H1 (cell line): ENCODE results near the gene ADCY1. TPM values are rescaled to one million over a fixed set of nuclear protein-coding genes. Genes with fewer than 3 reads are reported as not detected.

Source experiments
- CTCF ChIA-PET: fragments of 300-600 bp; sonication (Branson Sonifier 250); formaldehyde crosslinking; loops from one replicate; lab custom pipeline; 2021; ENCODE audit not compliant: partially characterized antibody; lab: Charles Lee
- POLR2A ChIA-PET: fragments of 300-600 bp; sonication (Branson Sonifier 250); formaldehyde crosslinking; loops from one replicate; lab custom pipeline; 2021; ENCODE audit warnings: inconsistent platforms; ENCODE audit not compliant: partially characterized antibody; lab: Charles Lee
- DNase-seq, 2 experiments: peaks; one replicate each; pipeline versions ENCODE4 v3.0.0 to v3.0.0-alpha.2; 2010 to 2022; ENCODE audit warnings: low spot score in 2 of 2, low read depth in 1 of 2, mixed read lengths in 1 of 2
- FAIRE-seq: peaks from 2 replicates; lab custom pipeline; 2011; peaks lifted over from hg19 to GRCh38; lab: Jason Lieb, UNC
- H2AFZ ChIP-seq: 2 replicates; pipeline ENCODE4 v1.8.1; 2012; ENCODE audit warnings: low read length, inconsistent platforms
- H2AK5ac ChIP-seq: 2 replicates; pipeline ENCODE4 v1.6.1; 2013; ENCODE audit warnings: low read depth, low read length
- H2BK120ac ChIP-seq: replicated peaks from 2 replicates; pipeline ENCODE3; 2013; ENCODE audit warnings: low read depth, low read length, inconsistent platforms
- H2BK12ac ChIP-seq: 2 replicates; pipeline ENCODE4 v1.6.1; 2013; ENCODE audit warnings: low read depth, low read length
- H2BK15ac ChIP-seq: 2 replicates; pipeline ENCODE4 v1.6.1; 2013; ENCODE audit warnings: low read length
- H2BK20ac ChIP-seq: 2 replicates; pipeline ENCODE4 v1.6.1; 2013; ENCODE audit warnings: low read length
- H2BK5ac ChIP-seq: 2 replicates; pipeline ENCODE4 v1.6.1; 2013; ENCODE audit warnings: low read depth, low read length
- H3K14ac ChIP-seq: 2 replicates; pipeline ENCODE4 v1.6.1; 2013; ENCODE audit warnings: inconsistent platforms; ENCODE audit not compliant: insufficient read length
- H3K18ac ChIP-seq: 2 replicates; pipeline ENCODE4 v1.6.1; 2013; ENCODE audit warnings: low read length; ENCODE audit errors: extremely low read depth
- H3K23ac ChIP-seq: 2 replicates; pipeline ENCODE4 v1.6.1; 2013; ENCODE audit warnings: inconsistent platforms; ENCODE audit not compliant: insufficient read length
- H3K23me2 ChIP-seq: 2 replicates; pipeline ENCODE4 v1.6.1; 2013; ENCODE audit warnings: low read depth, low read length
- H3K27ac ChIP-seq: 2 replicates; pipeline ENCODE4 v1.6.1; 2011; ENCODE audit warnings: low read depth, low read length, inconsistent platforms
- H3K27me3 ChIP-seq, 4 experiments: replicated peaks in 1 of 4; 1 replicate in 1 of 4; 2 replicates in 3 of 4; pipeline versions ENCODE4 v1.6.1 to v1.8.1; 2011 to 2013; ENCODE audit warnings: low read length in 3 of 4, mild to moderate bottlenecking in 3 of 4, inconsistent platforms in 2 of 4, mixed read lengths in 2 of 4, moderate library complexity in 1 of 4; ENCODE audit not compliant: control insufficient read depth in 3 of 4, insufficient read depth in 3 of 4; ENCODE audit errors: extremely low read depth in 1 of 4
- H3K36me3 ChIP-seq, 4 experiments: 2 replicates each; pipeline versions ENCODE4 v1.6.1 to v1.8.1; 2011 to 2013; ENCODE audit warnings: mild to moderate bottlenecking in 4 of 4, low read length in 3 of 4, moderate library complexity in 2 of 4, control low read depth in 1 of 4, inconsistent platforms in 1 of 4; ENCODE audit not compliant: insufficient read depth in 4 of 4, control insufficient read depth in 2 of 4
- H3K4ac ChIP-seq: replicated peaks from 2 replicates; pipeline ENCODE3; 2013; ENCODE audit warnings: low read length, low read depth, mixed read lengths, inconsistent platforms; ENCODE audit not compliant: insufficient read length
- H3K4me1 ChIP-seq, 4 experiments: replicated peaks in 1 of 4; 1 replicate in 1 of 4; 2 replicates in 3 of 4; pipeline versions ENCODE4 v1.6.1 to v1.8.1; 2011 to 2013; ENCODE audit warnings: low read length in 3 of 4, inconsistent platforms in 2 of 4, mixed read lengths in 1 of 4; ENCODE audit not compliant: insufficient read depth in 4 of 4, control insufficient read depth in 3 of 4
- H3K4me2 ChIP-seq, 2 experiments: 2 replicates each; pipeline versions ENCODE4 v1.6.1 to v1.8.1; 2011 to 2013; ENCODE audit warnings: low read depth in 2 of 2, low read length in 2 of 2, control low read depth in 1 of 2, inconsistent platforms in 1 of 2, mild to moderate bottlenecking in 1 of 2; ENCODE audit not compliant: insufficient read depth in 1 of 2
- H3K4me3 ChIP-seq, 4 experiments: fragments of 200-600, 300-600 bp in 1 of 4; sonication (generic), shearing (Covaris generic), sonication (Bioruptor Twin) in 1 of 4; 2 replicates each; pipeline versions ENCODE4 v1.5.1 to v1.8.1; 2011 to 2016; ENCODE audit warnings: low read length in 4 of 4, low read depth in 3 of 4, control low read depth in 2 of 4, inconsistent platforms in 2 of 4, mild to moderate bottlenecking in 2 of 4, mixed read lengths in 1 of 4, moderate library complexity in 1 of 4; ENCODE audit not compliant: insufficient read depth in 2 of 4; ENCODE audit errors: extremely low read depth in 1 of 4
- H3K56ac ChIP-seq: replicated peaks from 2 replicates; pipeline ENCODE3; 2013; ENCODE audit warnings: low read depth, mild to moderate bottlenecking, mixed read lengths, low read length, inconsistent platforms; ENCODE audit not compliant: insufficient read length
- H3K79me1 ChIP-seq: 2 replicates; pipeline ENCODE4 v1.6.1; 2013; ENCODE audit warnings: low read depth, low read length, control low read depth
- H3K79me2 ChIP-seq, 2 experiments: 2 replicates each; pipeline versions ENCODE4 v1.6.1 to v1.8.1; 2012 to 2013; ENCODE audit warnings: low read length in 2 of 2, mild to moderate bottlenecking in 2 of 2, inconsistent platforms in 1 of 2; ENCODE audit not compliant: insufficient read depth in 2 of 2, control insufficient read depth in 1 of 2
- H3K9ac ChIP-seq, 4 experiments: replicated peaks in 1 of 4; 1 replicate in 1 of 4; 2 replicates in 3 of 4; pipeline versions ENCODE4 v1.6.1 to v1.8.1; 2011 to 2013; ENCODE audit warnings: low read depth in 3 of 4, low read length in 3 of 4, control low read depth in 2 of 4, mild to moderate bottlenecking in 2 of 4, moderate library complexity in 2 of 4, inconsistent platforms in 1 of 4; ENCODE audit errors: extremely low read depth in 1 of 4
- H3K9me3 ChIP-seq, 2 experiments: 2 replicates each; pipeline versions ENCODE4 v1.6.1 to v1.8.1; 2012 to 2013; ENCODE audit warnings: mild to moderate bottlenecking in 2 of 2, moderate library complexity in 2 of 2, control low read depth in 1 of 2, inconsistent platforms in 1 of 2, low read depth in 1 of 2, low read length in 1 of 2, mixed read lengths in 1 of 2; ENCODE audit not compliant: insufficient read depth in 2 of 2
- H4K20me1 ChIP-seq, 2 experiments: replicated peaks in 1 of 2; 2 replicates each; pipeline versions ENCODE3 to v1.8.1; 2011 to 2013; ENCODE audit warnings: inconsistent platforms in 2 of 2, low read length in 2 of 2, mild to moderate bottlenecking in 1 of 2; ENCODE audit not compliant: insufficient read depth in 2 of 2, control insufficient read depth in 1 of 2
- H4K5ac ChIP-seq: 2 replicates; pipeline ENCODE4 v1.6.1; 2013; ENCODE audit warnings: low read length, low read depth, mixed read lengths, inconsistent platforms; ENCODE audit not compliant: insufficient read length
- H4K8ac ChIP-seq: 2 replicates; pipeline ENCODE4 v1.8.0; 2013; ENCODE audit warnings: mild to moderate bottlenecking, moderate library complexity, low read length, inconsistent platforms; ENCODE audit not compliant: insufficient read depth; ENCODE audit errors: extremely low read depth
- H4K91ac ChIP-seq: replicated peaks from 2 replicates; pipeline ENCODE3; 2013; ENCODE audit warnings: low read length, mixed read lengths, inconsistent platforms; ENCODE audit not compliant: insufficient read length
- E2F6 ChIP-seq: IDR thresholded peaks from 2 replicates; pipeline ENCODE4 v1.6.1; 2012; ENCODE audit warnings: inconsistent platforms
- EGR1 ChIP-seq: IDR thresholded peaks from 2 replicates; pipeline ENCODE4 v1.6.1; 2011; ENCODE audit warnings: low read depth, low read length, borderline replicate concordance
- EP300 ChIP-seq, 2 experiments: IDR thresholded peaks; 1 replicate in 1 of 2; 2 replicates in 1 of 2; pipeline ENCODE4 v1.6.1; 2011 to 2012; ENCODE audit warnings: low read depth in 2 of 2, low read length in 2 of 2, mild to moderate bottlenecking in 2 of 2, borderline replicate concordance in 1 of 2, inconsistent platforms in 1 of 2, moderate library complexity in 1 of 2
- KDM4A ChIP-seq: IDR thresholded peaks from one replicate; pipeline ENCODE4 v1.7.1; 2012; ENCODE audit warnings: low read depth, mild to moderate bottlenecking, moderate library complexity, low read length, inconsistent platforms; ENCODE audit not compliant: severe bottlenecking
- POU5F1 ChIP-seq: IDR thresholded peaks from 2 replicates; pipeline ENCODE4 v1.6.1; 2011; ENCODE audit warnings: low read depth, mild to moderate bottlenecking, low read length, moderate library complexity
- RFX5 ChIP-seq: IDR thresholded peaks from 2 replicates; pipeline ENCODE4 v1.6.1; 2011; ENCODE audit warnings: low read depth, low read length, improper control_type of control experiment, borderline replicate concordance
- RNF2 ChIP-seq: fragments of 200-900, 300-1000 bp; sonication (generic); IDR thresholded peaks from 2 replicates; pipeline ENCODE4 v1.7.1; 2016; ENCODE audit warnings: borderline replicate concordance, low read depth, mild to moderate bottlenecking, antibody characterized with exemption, low read length; ENCODE audit not compliant: poor library complexity, severe bottlenecking; ENCODE audit errors: missing control alignments
- SIRT6 ChIP-seq: IDR thresholded peaks from one replicate; pipeline ENCODE4 v1.7.1; 2012; ENCODE audit warnings: low read length, inconsistent platforms
- SIX5 ChIP-seq: IDR thresholded peaks from 2 replicates; pipeline ENCODE4 v1.6.1; 2011; ENCODE audit warnings: mild to moderate bottlenecking, low read depth, low read length
- SP2 ChIP-seq: IDR thresholded peaks from 2 replicates; pipeline ENCODE4 v1.6.1; 2012; ENCODE audit warnings: mild to moderate bottlenecking, low read length, inconsistent platforms
- USF2 ChIP-seq: IDR thresholded peaks from 2 replicates; pipeline ENCODE4 v1.6.1; 2011; ENCODE audit warnings: low read length, improper control_type of control experiment
- WGBS, 2 experiments: shearing (Covaris generic) in 1 of 2; methylation state at CpG; one replicate each; pipeline versions ENCODE4 v1.1.6 to v1.1.7; 2013 to 2015; ENCODE audit warnings: low lambda C conversion rate in 2 of 2, mixed read lengths in 2 of 2, inconsistent platforms in 1 of 2, low coverage in 1 of 2, missing lambda C conversion rate in 1 of 2; ENCODE audit not compliant: insufficient replicate concordance in 2 of 2, insufficient coverage in 1 of 2, insufficient read length in 1 of 2; ENCODE audit errors: extremely low coverage in 1 of 2, missing lambda C conversion rate in 1 of 2; 5-methylcytosine and 5-hydroxymethylcytosine counted together
- polyA plus RNA-seq, 7 experiments: library from polyadenylated mRNA; depleted of rRNA in 3 of 7; stranded (reverse) in 5 of 7; unstranded in 2 of 7; fragments of >200 nt in 5 of 7; fragments of 200-250 nt in 2 of 7; gene quantifications; 1 replicate in 5 of 7; 2 replicates in 1 of 7; 4 replicates in 1 of 7; pipeline versions ENCODE4 v1.2.1 to v1.2.3, GENCODE V29; 2011 to 2013; ENCODE audit warnings: missing spikeins in 2 of 7, mixed read lengths in 2 of 7
- total RNA-seq: library from RNA; stranded (reverse); fragmentation: NEBNext Ultra II Directional; extraction: Animal tissue kit (Norgen Biotek cat#: 25700); gene quantifications from 2 replicates; pipeline ENCODE4 v1.2.1, GENCODE V29; 2021

ADCY1 gene
- total and polyA plus RNA-seq, 2 of the 8 experiments (the other 6 are each of a cell fraction or from before 2014, with no cell fraction given), result 7.9 to 26.9 TPM

- Histone ChIP-seq H4K8ac (no peak overlapping the region), H2BK5ac (no peak overlapping the region), H3K4me1 (no peaks in the 10 kb centered on the region), H3K14ac (no peak overlapping the region), H2AK5ac (no peak overlapping the region), H2AFZ (no peak overlapping the region), H3K27me3 (no peaks in the 10 kb centered on the region), H2BK120ac (no peak overlapping the region), H3K23me2 (no peaks in the 10 kb centered on the region), H2BK12ac (no peak overlapping the region), H3K36me3 (peaks cover 0 to 5% (median 0%) of the 10 kb centered on the region in 4 experiments; a peak in 2 of 8 replicates), H3K4me2 (no peak overlapping the region), H3K23ac (no peak overlapping the region), H3K56ac (no peak overlapping the region), H3K79me2 (no peaks in the 10 kb centered on the region), H4K20me1 (peaks cover 0 to 4% of the 10 kb centered on the region in 2 experiments), H2BK20ac (no peak overlapping the region), H4K91ac (no peak overlapping the region), H3K9ac (no peak overlapping the region), H3K9me3 (no peaks in the 10 kb centered on the region), H3K79me1 (no peaks in the 10 kb centered on the region), H3K18ac (no peak overlapping the region), H4K5ac (no peak overlapping the region), H3K27ac (no peak overlapping the region), H3K4ac (no peak overlapping the region), H3K4me3 (no peak overlapping the region), H2BK15ac (no peak overlapping the region)
- 91% methylated on average over 9 of the region's 9 CpGs; no CpG with 5 or more reads in 1 of the 2 experiments for WGBS, 2 experiments
- ChIA-PET POLR2A (no interaction called here), CTCF (interaction anchor here (1.9 kb wide), 1 partner anchor 14 kb away, joined by 7 read pairs; no protein-coding TSS in a partner anchor)
- DNase-seq (peak in 1 of 2 experiments; percentile 8), FAIRE-seq (no peak)
- TF ChIP-seq USF2 (no peak), E2F6 (no peak), SIX5 (no peak), KDM4A (no peak), RFX5 (no peak), SP2 (no peak), SIRT6 (no peak), EP300 (IDR thresholded peaks at IDR 0.05; ENCODE audit: borderline replicate concordance in 1 of 2, low read depth in 2 of 2, low read length in 2 of 2) (no peak), EGR1 (no peak), POU5F1 (no peak), RNF2 (no peak)
Measured at GRCh38 chr7:45677311-45677900, 103.2 kb downstream of the ADCY1 start.
